HFF-Myc (cell line): Measurements from ENCODE around the gene SSNA1.

ENCODE experiments used
- DNase-seq: peaks from one replicate; pipeline ENCODE4 v3.0.0-alpha.2; 2011; ENCODE audit warnings: low read depth; ENCODE audit errors: extremely low read depth
- H3K4me3 ChIP-seq: replicated peaks from 2 replicates; pipeline ENCODE4 v1.5.1; 2011; ENCODE audit warnings: low read depth, mild to moderate bottlenecking, control low read depth, low read length
- CTCF ChIP-seq: IDR thresholded peaks from 2 replicates; pipeline ENCODE4 v1.5.1; 2012; ENCODE audit warnings: mild to moderate bottlenecking, low read depth, low read length, control low read depth; ENCODE audit errors: missing control alignments

Gene SSNA1

DNA sequence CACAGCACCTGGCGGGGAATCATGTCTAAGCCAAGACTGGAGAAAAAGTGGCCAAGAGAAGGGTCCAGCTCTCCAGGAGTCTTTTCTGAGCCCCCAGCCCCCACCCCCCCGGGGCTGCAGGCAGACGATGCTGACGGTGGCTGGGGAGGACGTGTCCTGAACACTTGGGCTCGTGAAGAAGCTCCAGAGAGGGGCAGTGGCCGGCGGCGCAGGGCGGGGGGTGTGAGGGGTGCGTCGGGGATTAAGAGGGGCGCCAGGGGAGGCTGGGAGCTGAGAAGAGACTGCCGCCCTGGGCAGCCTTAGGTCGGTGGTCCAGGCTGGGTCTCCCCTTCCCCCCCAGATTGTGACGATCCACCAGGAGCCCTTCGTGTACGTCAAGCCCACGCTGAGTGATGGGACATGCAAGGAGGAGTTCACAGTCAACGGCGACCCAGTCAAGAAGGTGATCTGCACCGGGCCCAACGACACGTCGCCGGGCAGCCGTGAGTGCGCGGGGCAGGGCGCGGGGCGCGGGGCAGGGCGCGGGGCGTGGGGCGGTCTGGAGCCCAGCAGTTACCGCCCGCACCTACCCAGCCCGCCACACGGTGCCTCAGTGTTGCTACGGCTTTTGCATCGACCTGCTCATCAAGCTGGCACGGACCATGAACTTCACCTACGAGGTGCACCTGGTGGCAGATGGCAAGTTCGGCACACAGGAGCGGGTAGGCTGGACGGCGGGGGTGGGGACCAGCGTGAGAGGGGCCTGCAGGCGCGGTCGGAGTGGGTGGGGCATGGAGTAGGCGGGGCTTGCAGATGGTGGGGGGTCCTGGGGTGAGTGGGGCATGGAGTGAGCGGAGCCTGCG lies 27.5 kb upstream of the SSNA1 start:
- no peak overlapping the region for H3K4me3 ChIP-seq
- no peak for DNase-seq
- TF ChIP-seq CTCF, result no peak

GRCh38 chr9:137161558-137162486 lies 26.7 kb upstream of the SSNA1 start:
- no peak for DNase-seq
- no peak overlapping the region for H3K4me3 ChIP-seq
- no peak for TF ChIP-seq CTCF

- no peak for DNase-seq
- no peak overlapping the region; the same call in 1 of the 2 replicates for H3K4me3 ChIP-seq
- TF ChIP-seq CTCF, result no peak
Observed at GRCh38 chr9:137162505-137163364, 25.7 kb upstream of the SSNA1 start.

DNA sequence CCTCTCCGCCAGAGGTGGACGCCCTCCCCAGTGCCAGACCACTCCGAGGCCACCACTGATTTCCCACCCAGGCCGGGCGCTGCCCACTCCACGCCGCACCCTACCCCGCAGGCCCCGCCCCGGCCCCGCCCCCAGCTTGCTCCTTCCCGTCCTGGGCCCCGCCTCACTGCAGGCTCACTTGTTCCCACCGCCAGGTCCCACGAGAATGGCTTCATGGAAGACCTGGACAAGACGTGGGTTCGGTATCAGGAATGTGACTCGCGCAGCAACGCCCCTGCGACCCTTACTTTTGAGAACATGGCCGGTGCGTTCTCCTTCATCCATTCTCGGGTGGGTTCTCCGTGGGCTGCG lies 25.1 kb upstream of the SSNA1 start:
- no peak for DNase-seq
- H3K4me3 ChIP-seq, result no peak overlapping the region; the same call in 1 of the 2 replicates
- TF ChIP-seq CTCF, result no peak

DNA sequence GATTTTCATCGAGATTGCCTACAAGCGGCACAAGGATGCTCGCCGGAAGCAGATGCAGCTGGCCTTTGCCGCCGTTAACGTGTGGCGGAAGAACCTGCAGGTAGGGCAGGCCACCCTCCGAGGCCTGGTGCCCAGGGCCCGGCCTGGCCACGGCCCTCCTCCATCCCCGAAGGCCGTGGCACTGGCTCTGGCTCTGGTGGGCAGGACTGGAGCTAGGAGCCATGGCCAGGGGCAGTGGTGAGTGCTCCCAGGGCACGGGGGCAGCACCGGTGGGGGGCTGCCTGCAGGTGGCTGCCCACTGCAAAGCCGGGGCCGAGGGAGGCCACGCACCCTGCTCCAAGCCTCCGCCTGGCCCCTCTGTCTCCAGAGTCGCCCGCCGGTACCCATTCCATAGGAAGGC lies 24.7 kb upstream of the SSNA1 start:
- H3K4me3 ChIP-seq, result no peak overlapping the region
- no peak for TF ChIP-seq CTCF
- no peak for DNase-seq

DNA sequence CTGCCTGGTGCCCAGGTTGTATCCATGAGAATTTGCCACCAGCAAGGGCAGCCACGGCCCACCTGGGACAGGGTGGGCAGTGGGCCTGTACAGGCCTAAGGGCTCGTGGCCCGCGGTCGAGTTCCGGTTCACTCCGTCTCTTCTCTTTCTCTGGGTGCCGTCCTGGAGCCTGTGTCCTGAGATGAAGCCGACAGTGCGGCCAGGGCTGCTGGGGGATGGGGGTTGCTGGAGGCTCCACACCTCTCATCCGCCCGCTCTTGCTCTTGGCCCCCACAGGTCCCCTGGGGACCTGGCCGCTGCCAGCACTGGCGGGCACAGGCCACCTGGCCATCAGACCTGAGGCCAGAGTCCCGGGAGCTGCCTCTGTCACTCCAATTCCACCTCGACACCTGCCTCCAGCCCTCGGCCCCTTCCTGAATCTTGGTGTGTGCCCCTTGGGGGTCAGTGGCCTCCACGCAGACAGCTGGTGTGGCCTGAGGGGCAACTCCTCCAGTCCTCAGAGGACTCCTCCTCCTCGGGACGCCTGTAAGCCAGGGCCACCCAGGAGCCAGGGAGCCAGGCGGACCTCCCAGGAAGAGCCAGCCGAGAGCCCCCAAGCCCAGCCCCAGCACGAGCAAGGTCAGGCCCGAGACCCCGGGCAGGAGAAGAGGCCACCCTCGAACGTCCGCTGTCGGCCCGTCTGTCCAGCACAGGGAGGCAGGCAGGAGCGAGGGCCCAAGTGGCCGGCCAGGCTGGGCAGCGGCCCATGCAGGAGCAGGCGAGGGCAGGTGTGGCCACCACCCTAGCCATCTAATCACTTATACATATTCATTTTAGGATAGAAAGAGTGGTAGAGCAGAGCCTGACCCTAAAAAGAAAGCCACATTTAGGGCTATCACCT lies 23.9 kb upstream of the SSNA1 start:
- H3K4me3 ChIP-seq, result no peak overlapping the region
- no peak for TF ChIP-seq CTCF
- no peak for DNase-seq
